Activated B cell treated with CpG ODN at 0.5 μM for 24 hours (primary cell): ENCODE measurements around the gene RRN3. TPM values are rescaled to one million over a fixed set of nuclear protein-coding genes. Genes with fewer than 3 reads are reported as not detected.
A peak's percentile ranks its signal among the peaks of the same experiment; 100 is the strongest.

Experiments
- ATAC-seq: fragments of 200-7000 bp; cut with Tn5 transposase; one replicate; pipeline ENCODE4 v1.10.0; 2021; ENCODE audit warnings: low read depth, mild to moderate bottlenecking, moderate library complexity
- CTCF ChIA-PET: fragments of 350-600 bp; sonication (Branson Sonifier 250); formaldehyde crosslinking; loops from one replicate; lab custom pipeline; 2021; ENCODE audit warnings: antibody characterized with exemption; lab: Charles Lee
- POLR2A ChIA-PET: fragments of 350-600 bp; sonication (Branson Sonifier 250); formaldehyde crosslinking; loops from one replicate; lab custom pipeline; 2021; ENCODE audit warnings: antibody characterized with exemption; lab: Charles Lee
- DNase-seq: peaks from one replicate; pipeline ENCODE4 v3.0.0; 2022
- H3K27ac Mint-ChIP-seq: one replicate; pipeline ENCODE4 v1.8.0; 2020; ENCODE audit warnings: mixed read lengths
- H3K27me3 Mint-ChIP-seq: one replicate; pipeline ENCODE4 v1.8.0; 2021; ENCODE audit warnings: mixed read lengths
- H3K36me3 Mint-ChIP-seq: one replicate; pipeline ENCODE4 v1.8.0; 2021; ENCODE audit warnings: low read depth, mixed read lengths
- H3K4me1 Mint-ChIP-seq: one replicate; pipeline ENCODE4 v1.8.0; 2021; ENCODE audit warnings: mixed read lengths
- H3K4me3 Mint-ChIP-seq: one replicate; pipeline ENCODE4 v1.8.0; 2020; ENCODE audit warnings: mild to moderate bottlenecking, mixed read lengths
- H3K9me3 Mint-ChIP-seq: one replicate; pipeline ENCODE4 v1.8.0; 2020; ENCODE audit warnings: mixed read lengths
- CTCF ChIP-seq: fragments of 200-600 bp; IDR thresholded peaks from one replicate; pipeline ENCODE4 v1.8.0; 2022; ENCODE audit warnings: antibody characterized with exemption, mild to moderate bottlenecking
- intact Hi-C: fragments of 100-400 bp; cut with micrococcal nuclease; formaldehyde crosslinking; loops from one replicate; pipeline ENCODE4 v1.15.1; 2024
- total RNA-seq: library from RNA; stranded (reverse); gene quantifications from 2 replicates; pipeline ENCODE4 v1.2.3, GENCODE V29; 2022

RRN3 gene
- total RNA-seq, 1 donor from 2014 or later = 35.8 TPM

GRCh38 chr16:15059324-15059723 is 34.7 kb downstream of the RRN3 start:
- no peak for TF ChIP-seq CTCF
- Mint-ChIP-seq H3K4me3 (no peak overlapping the region), H3K27ac (no peak overlapping the region), H3K9me3 (no peaks in the 10 kb centered on the region), H3K4me1 (peaks cover 10% of the 10 kb centered on the region), H3K36me3 (peaks cover 51% of the 10 kb centered on the region), H3K27me3 (no peaks in the 10 kb centered on the region)
- POLR2A ChIA-PET = no interaction called here
- no peak for DNase-seq
- intact Hi-C loops = no loop called here
- CTCF ChIA-PET = interaction anchor here (0.9 kb wide), 1 partner anchor 13 kb away, joined by 4 read pairs; no protein-coding TSS in a partner anchor
- ATAC-seq = no peak

- no peak for TF ChIP-seq CTCF
- ATAC-seq (no peak), DNase-seq (no peak)
- Mint-ChIP-seq H3K36me3 (peaks cover 39% of the 10 kb centered on the region), H3K4me3 (no peak overlapping the region), H3K9me3 (no peaks in the 10 kb centered on the region), H3K27ac (no peak overlapping the region), H3K27me3 (no peaks in the 10 kb centered on the region), H3K4me1 (peaks cover 16% of the 10 kb centered on the region)
- intact Hi-C loops = loop anchor here (2.0 kb wide), 1 partner anchor 37 kb away; the partner anchor contains the start of gene RRN3
- POLR2A ChIA-PET = interaction anchor here (2.1 kb wide), 1 partner anchor 83 kb away, joined by 5 read pairs; the partner anchor contains the start of gene PDXDC1
- CTCF ChIA-PET = no interaction called here
These were observed 36.2 kb downstream of the RRN3 start for GRCh38 chr16:15057681-15058417.

GRCh38 chr16:15055141-15056053 is 38.7 kb downstream of the RRN3 start:
- CTCF ChIA-PET = no interaction called here
- DNase-seq (no peak), ATAC-seq (peak; percentile 73)
- TF ChIP-seq CTCF = no peak
- Mint-ChIP-seq H3K4me1 (peaks cover 18% of the 10 kb centered on the region), H3K27me3 (no peaks in the 10 kb centered on the region), H3K36me3 (peaks cover 16% of the 10 kb centered on the region), H3K4me3 (peak overlapping the region; percentile 87), H3K9me3 (no peaks in the 10 kb centered on the region), H3K27ac (peak overlapping the region; percentile 86)
- intact Hi-C loops = loop anchor here (1.0 to 2.0 kb wide), 2 partner anchors 39 to 80 kb away; partner anchors contain the start of genes PDXDC1 and RRN3
- POLR2A ChIA-PET = interaction anchor here (0.6 to 2.1 kb wide), 3 partner anchors 80 to 588 kb away, joined by 5 to 6 read pairs (median 6); partner anchors contain the start of genes MARF1 and PDXDC1

GRCh38 chr16:15054357-15055140 is 39.5 kb downstream of the RRN3 start:
- Mint-ChIP-seq H3K27ac (peak overlapping the region; percentile 86), H3K9me3 (no peaks in the 10 kb centered on the region), H3K4me1 (peaks cover 18% of the 10 kb centered on the region), H3K4me3 (peak overlapping the region; percentile 87), H3K36me3 (peaks cover 9% of the 10 kb centered on the region), H3K27me3 (no peaks in the 10 kb centered on the region)
- ATAC-seq (no peak), DNase-seq (no peak)
- CTCF ChIA-PET = no interaction called here
- POLR2A ChIA-PET = no interaction called here
- intact Hi-C loops = no loop called here
- TF ChIP-seq CTCF = no peak
